Measurements from ENCODE around the gene TBL1X.
"Not testable (repeated sequence)": the region's sequence is repeated elsewhere in the genome, so short reads cannot be mapped to it uniquely, and the experiment has no call there.

The TBL1X gene

GRCh38 chrX:9765072-9765736 is 300.3 kb downstream of the TBL1X start:
- DNase-seq (ENCODE audit: low read depth in 2 of 2) = no peak

- DNase-seq (ENCODE audit: low read depth in 2 of 2) = no peak
Observed at GRCh38 chrX:9765737-9766097, 300.9 kb downstream of the TBL1X start, which contains the start of gene GPR143. Gene GPR143, minus strand, starts transcription at chrX:9765847. Its CDS starts 30 bp downstream, at chrX:9765817.

GRCh38 chrX:9767375-9767774 is 302.5 kb downstream of the TBL1X start:
- DNase-seq (ENCODE audit: low read depth in 2 of 2) = no peak

- DNase-seq (ENCODE audit: low read depth in 2 of 2) = not testable (repeated sequence)
Observed at GRCh38 chrX:9768321-9768839, 303.5 kb downstream of the TBL1X start.

- DNase-seq (ENCODE audit: low read depth in 2 of 2) = no peak
Observed at GRCh38 chrX:9770319-9770718, 305.5 kb downstream of the TBL1X start.

GRCh38 chrX:9772943-9773342 is 308.1 kb downstream of the TBL1X start:
- DNase-seq (ENCODE audit: low read depth in 2 of 2) = no peak

- DNase-seq (ENCODE audit: low read depth in 2 of 2) = no peak
Observed at GRCh38 chrX:9775930-9776329, 311.1 kb downstream of the TBL1X start.

GRCh38 chrX:9781941-9782340 is 317.1 kb downstream of the TBL1X start:
- DNase-seq (ENCODE audit: low read depth in 2 of 2) = no peak

- no peak for DNase-seq (ENCODE audit: low read depth in 2 of 2)
Observed at GRCh38 chrX:9784332-9784731, 319.5 kb downstream of the TBL1X start.

GRCh38 chrX:9785254-9785943 is 320.5 kb downstream of the TBL1X start:
- DNase-seq (ENCODE audit: low read depth in 2 of 2) = no peak

GRCh38 chrX:9785944-9786797 is 321.3 kb downstream of the TBL1X start, which contains the start of gene SHROOM2:
Gene SHROOM2, plus strand, starts transcription at chrX:9786429. Its CDS starts 117 bp downstream, at chrX:9786546.
- no peak for DNase-seq (ENCODE audit: low read depth in 2 of 2)

- no peak for DNase-seq (ENCODE audit: low read depth in 2 of 2)
Observed at GRCh38 chrX:9786798-9787635, 322.2 kb downstream of the TBL1X start.

GRCh38 chrX:9788911-9789310 is 324.1 kb downstream of the TBL1X start:
- no peak for DNase-seq (ENCODE audit: low read depth in 2 of 2)

GRCh38 chrX:9789555-9789954 is 324.7 kb downstream of the TBL1X start:
- DNase-seq (ENCODE audit: low read depth in 2 of 2) = no peak
